GM21528 (cell line): Measurements from ENCODE around the gene OR1F1.
"Not testable (repeated sequence)": the region's sequence is repeated elsewhere in the genome, so short reads cannot be mapped to it uniquely, and the experiment has no call there.

Source experiments
- ATAC-seq: cut with Tn5 transposase; IDR thresholded peaks from one replicate; pipeline ENCODE4 v1.9.1; 2021; ENCODE audit warnings: mild to moderate bottlenecking, moderate library complexity; ENCODE audit not compliant: unreplicated experiment, low FRiP score

Gene OR1F1

DNA sequence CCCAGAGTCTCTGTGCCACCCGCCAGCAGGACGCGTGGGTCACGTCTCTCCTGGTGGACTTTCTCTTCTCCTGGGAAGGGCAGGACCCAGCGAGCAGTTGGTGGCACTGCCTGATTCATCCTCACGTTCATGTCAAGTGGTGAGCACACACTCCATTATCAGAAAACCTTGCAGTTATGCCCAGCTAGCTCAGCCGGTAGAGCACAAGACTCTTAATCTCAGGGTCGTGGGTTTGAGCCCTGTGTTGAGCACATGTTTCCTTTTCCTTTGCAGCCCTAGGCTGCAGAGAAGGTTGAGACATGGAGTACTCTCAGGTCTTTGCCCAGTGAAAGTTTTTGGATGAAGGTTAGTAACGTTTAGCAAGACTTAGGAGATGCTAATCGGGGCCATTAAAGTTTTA, 8.0 kb downstream of the OR1F1 start:
- no peak for ATAC-seq

DNA sequence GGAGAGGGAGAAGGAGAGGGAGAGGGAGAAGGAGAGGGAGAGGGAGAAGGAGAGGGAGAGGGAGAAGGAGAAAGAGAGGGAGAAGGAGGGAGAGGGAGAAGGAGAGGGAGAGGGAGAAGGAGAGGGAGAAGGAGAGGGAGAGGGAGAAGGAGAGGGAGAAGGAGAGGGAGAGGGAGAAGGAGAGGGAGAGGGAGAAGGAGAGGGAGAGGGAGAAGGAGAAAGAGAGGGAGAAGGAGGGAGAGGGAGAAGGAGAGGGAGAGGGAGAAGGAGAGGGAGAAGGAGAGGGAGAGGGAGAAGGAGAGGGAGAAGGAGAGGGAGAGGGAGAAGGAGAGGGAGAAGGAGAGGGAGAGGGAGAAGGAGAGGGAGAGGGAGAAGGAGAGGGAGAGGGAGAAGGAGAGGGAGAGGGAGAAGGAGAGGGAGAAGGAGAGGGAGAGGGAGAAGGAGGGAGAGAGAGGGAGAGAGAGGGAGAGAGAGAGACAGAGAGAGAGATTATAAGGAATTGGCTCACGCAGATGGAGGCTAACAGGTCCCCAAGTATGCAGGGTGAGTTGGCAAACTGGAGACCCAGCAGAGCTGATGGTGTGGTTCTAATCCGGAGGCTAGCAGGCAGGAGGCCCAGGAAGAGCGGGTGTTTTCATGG, 9.8 kb downstream of the OR1F1 start:
- not testable (repeated sequence) for ATAC-seq

GRCh38 chr16:3198334-3199072, 10.5 kb downstream of the OR1F1 start:
- ATAC-seq: no peak

DNA sequence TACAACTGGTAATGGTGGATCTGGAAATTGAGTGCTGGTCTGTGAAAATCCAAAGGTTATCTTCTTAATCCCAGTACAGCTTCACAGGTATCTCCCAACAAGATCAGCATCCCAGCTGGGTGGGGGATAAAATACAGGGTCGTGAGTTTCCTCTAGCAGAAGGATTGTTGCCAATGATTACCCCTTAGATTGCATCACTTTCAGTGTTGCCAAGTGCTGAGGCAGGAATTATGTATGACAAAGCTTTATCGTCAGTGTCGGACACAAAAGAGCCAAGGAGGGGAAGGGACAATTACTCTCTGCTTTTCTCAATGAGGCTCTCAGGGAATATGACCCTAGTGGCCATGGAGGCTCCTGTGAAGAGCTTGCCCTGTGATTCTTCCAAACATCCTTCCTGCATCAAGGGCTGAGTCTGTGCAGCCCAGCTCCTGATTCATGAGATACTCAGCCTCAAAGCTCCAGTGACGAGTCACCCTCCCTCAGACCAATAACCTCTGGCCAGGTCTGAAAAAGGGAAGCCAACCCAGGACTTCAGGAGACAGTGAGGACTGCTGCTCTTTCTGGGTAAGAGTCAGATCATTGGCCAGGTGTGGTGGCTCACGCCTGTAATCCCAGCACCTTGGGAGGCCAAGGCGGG, 15.0 kb downstream of the OR1F1 start:
- no peak for ATAC-seq

DNA sequence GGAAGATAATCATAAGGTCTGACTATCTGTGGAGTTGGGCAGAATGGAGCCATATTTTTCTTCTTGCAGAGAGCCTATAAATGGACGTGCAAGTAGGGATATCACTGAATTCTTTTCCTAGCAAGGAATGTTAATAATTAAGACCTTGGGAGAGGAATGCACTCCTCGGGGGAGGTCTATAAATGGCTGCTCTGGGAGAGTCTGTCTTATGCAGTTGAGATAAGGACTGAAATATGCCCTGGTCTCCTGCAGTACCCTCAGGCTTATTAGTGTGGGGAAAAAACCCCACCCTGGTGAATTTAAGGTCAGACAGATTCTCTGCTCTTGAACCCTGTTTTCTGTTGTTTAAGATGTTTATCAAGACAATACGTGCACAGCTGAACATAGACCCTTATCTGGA, 17.9 kb downstream of the OR1F1 start:
- ATAC-seq: not testable (repeated sequence)

- ATAC-seq: no peak
These were observed 19.3 kb downstream of the OR1F1 start for GRCh38 chr16:3207086-3207953.

DNA sequence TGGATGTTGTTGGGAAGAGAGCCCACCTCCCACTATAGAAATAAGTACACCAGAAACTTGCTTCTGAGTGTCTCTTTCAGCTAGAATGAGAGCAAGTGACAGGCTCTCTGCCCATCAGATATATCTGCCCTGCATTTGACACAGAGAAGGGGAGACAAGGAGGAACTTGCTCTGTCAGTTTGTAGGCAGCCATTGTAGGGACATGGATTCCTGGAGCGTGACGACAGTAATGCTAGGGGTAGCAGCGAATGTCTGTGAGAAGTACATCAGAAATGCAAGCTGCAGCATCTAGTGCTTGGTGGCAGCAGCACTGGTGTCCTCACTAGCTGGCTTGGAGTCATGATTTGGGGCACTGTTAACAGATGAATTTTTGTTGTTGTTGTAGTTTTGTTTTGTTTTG, 24.0 kb downstream of the OR1F1 start:
- no peak for ATAC-seq

DNA sequence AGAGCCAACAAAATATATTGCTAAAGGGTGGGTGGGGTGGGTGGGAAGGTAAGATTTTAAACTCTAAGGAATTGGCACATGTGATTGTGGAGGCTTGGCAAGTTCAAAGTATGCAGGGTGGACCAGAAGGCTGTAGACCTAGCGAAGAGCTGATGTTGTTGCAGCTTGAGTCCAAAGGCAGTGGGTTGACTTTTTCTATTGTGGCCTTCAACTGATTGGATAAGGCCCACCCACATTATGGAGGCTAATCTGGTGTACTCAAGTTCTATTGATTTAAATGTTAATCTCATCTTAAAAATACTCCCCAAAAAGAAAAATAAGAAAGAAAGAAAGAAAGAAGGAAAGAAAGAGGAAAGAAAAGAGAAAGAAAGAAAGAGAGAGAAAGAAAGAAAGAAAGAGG, 24.6 kb downstream of the OR1F1 start:
- no peak for ATAC-seq

- no peak for ATAC-seq
These were observed 27.0 kb downstream of the OR1F1 start for GRCh38 chr16:3214904-3215600.

DNA sequence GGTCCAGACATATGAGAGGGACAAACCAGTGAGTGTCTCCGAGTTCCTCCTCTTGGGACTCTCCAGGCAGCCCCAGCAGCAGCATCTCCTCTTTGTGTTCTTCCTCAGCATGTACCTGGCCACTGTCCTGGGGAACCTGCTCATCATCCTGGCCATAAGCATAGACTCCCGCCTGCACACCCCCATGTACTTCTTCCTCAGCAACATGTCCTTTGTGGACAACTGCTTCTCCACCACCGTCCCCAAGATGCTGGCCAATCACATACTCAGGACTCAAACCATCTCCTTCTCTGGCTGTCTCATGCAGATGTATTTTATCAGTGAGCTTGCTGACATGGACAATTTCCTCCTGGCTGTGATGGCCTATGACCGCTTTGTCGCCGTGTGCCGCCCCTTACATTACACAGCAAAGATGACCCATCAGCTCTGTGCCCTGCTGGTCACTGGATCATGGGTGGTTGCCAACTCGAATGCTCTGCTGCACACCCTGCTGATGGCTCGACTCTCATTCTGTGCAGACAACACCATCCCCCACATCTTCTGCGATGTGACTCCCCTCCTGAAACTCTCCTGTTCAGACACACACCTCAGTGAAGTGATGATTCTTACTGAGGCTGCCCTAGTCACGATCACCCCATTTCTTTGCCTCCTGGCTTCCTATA, 27.7 kb downstream of the OR1F1 start:
- ATAC-seq: no peak

GRCh38 chr16:3216263-3216640, 28.2 kb downstream of the OR1F1 start:
- ATAC-seq: no peak

DNA sequence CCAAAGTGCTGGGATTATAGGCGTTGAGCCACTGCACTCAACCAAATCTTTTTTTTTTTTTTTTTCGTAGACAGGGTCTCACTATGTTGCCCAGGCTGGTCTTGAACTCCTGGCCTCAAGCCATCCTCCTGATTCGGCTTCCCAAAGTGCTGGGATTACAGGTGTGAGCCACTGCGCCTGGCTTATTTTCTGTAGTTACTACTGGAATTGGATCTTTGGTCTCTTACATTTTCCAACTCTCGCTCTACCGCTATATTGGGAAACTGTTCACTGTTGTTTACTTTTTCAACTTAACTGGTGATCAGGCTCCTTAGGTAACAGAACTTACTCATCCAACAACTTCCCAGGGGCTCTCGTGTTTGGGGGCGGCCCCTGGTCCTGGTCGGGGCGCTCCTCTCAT, 32.8 kb downstream of the OR1F1 start:
- no peak for ATAC-seq

DNA sequence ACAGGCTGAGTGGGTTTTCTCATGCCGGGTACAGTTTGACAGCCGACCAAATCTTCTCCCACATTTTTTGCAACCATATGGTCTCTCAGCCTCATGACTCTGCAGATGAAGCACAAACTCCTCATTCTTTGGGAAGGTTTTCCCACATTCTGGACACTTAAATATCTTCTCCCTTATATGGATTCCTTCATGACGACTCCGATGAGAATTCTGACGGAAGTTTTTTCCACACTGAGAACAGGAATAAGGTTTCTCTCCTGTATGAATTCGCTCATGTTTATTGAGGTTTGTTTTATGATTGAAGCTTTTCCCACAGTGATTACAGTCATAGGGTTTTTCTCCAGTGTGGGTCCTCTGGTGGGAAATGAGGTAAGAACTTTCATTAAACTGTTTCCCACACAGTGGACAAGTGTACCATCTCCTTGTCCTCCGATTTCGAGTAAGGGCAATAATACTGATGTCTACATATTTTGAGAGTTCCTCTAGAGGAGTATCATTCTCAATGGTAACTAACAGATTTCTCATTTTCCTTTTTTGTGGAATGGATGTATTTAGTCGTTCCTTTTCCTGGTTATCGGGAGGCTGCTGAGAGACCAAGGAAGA, 36.0 kb downstream of the OR1F1 start:
- ATAC-seq: no peak

- peak; percentile 28 for ATAC-seq
These were observed 46.5 kb downstream of the OR1F1 start for GRCh38 chr16:3234543-3234856.

DNA sequence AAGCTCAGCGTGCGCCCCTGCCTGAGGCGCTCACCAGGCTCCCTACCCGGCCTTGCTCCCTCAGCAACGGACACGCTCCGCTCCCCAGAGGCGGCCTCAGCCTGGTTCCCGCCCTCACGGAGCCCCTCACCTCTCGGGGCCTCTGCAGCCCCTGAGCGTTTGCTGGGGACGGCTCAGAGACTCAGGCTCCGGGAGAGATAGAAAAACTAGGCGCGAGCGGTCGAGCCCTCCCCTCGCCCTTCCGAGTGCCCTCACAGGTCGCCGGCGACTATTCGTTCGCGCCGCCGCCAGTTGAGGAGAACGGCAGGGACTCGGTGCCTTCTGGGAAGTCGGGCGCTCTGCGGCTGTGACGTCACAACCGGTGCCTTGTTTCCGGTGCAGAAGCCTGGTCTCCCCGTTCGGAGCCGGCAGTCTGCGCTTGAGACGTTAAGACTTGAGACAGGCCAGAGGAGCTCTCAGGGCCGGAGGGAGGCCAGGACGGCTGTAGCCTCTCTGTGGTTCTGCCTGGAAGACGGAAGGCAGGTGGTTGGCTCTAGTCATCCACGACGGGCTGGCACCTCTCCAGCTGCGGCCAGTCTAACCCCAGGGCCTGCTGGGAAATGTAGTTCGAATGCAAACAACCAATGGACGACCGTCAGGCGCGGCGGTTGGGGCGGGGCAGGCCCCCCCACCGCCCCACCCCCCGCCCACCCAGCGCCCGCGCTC, 47.0 kb downstream of the OR1F1 start, which contains the start of gene ZNF200:
ZNF200 (minus strand) TSS at position 302 of the 705 bp plus-strand sequence. CDS start 1,403 bp downstream, outside the sequence.
- ATAC-seq: peak; percentile 94

- ATAC-seq: no peak
These were observed 48.1 kb downstream of the OR1F1 start for GRCh38 chr16:3235856-3236669.

DNA sequence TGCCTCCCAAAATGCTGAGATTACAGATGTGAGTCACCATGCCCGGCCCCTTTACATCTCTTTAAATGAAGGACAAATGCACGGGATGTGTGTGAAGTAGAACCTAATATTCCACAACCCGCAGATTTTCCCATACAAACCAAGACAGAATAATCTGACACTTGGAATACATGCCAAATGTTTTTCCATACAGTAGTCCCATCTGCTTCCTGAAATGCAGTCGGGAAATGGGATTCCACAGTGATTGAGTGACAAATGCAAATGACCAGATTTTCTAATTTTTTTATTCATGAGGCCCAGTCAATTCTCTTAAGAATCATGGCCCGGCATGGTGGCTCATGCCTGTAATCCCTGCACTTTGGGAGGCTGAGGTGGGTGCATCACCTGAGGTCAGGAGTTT, 53.8 kb downstream of the OR1F1 start:
- no peak for ATAC-seq

DNA sequence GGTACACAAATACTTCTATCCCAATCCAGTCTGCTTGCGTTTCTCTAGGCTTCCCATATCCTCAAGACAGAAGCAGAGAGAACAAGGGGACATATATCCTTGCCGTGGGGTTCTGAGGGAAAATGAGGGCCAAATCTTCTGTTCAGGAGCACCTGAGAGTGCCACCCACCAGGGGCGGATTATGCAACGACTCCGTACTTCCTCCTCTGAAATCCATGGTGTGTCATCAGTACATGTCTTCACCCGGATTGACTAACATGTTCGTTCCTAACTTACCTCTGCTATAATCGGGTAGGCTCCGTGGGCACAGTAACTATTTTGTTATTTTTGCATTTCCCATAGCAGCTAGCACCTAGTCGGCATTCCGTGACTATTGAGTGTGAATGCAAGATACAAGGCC, 54.7 kb downstream of the OR1F1 start:
- ATAC-seq: no peak
